GM19025 (cell line): ENCODE results near the gene PTPRF.
"Not testable (repeated sequence)": the region's sequence is repeated elsewhere in the genome, so short reads cannot be mapped to it uniquely, and the experiment has no call there.

Experiments
- ATAC-seq: cut with Tn5 transposase; IDR thresholded peaks from one replicate; pipeline ENCODE4 v1.9.1; 2021; ENCODE audit warnings: mild to moderate bottlenecking, low read depth, moderate library complexity; ENCODE audit not compliant: unreplicated experiment

PTPRF gene

GRCh38 chr1:43536196-43536863 is 5.6 kb downstream of the PTPRF start:
- no peak for ATAC-seq

- ATAC-seq = no peak
These were observed 6.2 kb downstream of the PTPRF start for GRCh38 chr1:43536864-43537358.

GRCh38 chr1:43537423-43538142 is 6.9 kb downstream of the PTPRF start:
- no peak for ATAC-seq

- no peak for ATAC-seq
These were observed 7.4 kb downstream of the PTPRF start for GRCh38 chr1:43538143-43538487.

GRCh38 chr1:43538969-43539368 is 8.3 kb downstream of the PTPRF start:
- ATAC-seq = no peak

- ATAC-seq = no peak
These were observed 9.2 kb downstream of the PTPRF start for GRCh38 chr1:43539726-43540434.

GRCh38 chr1:43540653-43541071 is 10.0 kb downstream of the PTPRF start:
- no peak for ATAC-seq

- no peak for ATAC-seq
These were observed 10.5 kb downstream of the PTPRF start for GRCh38 chr1:43541141-43541540.

GRCh38 chr1:43541721-43542401 is 11.2 kb downstream of the PTPRF start:
- ATAC-seq = no peak

GRCh38 chr1:43542527-43543458 is 12.1 kb downstream of the PTPRF start:
- no peak for ATAC-seq

GRCh38 chr1:43543567-43543966 is 12.9 kb downstream of the PTPRF start:
- no peak for ATAC-seq

GRCh38 chr1:43545339-43545694 is 14.6 kb downstream of the PTPRF start:
- ATAC-seq = no peak

- no peak for ATAC-seq
These were observed 15.2 kb downstream of the PTPRF start for GRCh38 chr1:43545695-43546387.

GRCh38 chr1:43546388-43547100 is 15.9 kb downstream of the PTPRF start:
- no peak for ATAC-seq

- ATAC-seq = no peak
These were observed 16.9 kb downstream of the PTPRF start for GRCh38 chr1:43547538-43548072.

- no peak for ATAC-seq
These were observed 17.9 kb downstream of the PTPRF start for GRCh38 chr1:43548285-43549271.

GRCh38 chr1:43549394-43549793 is 18.7 kb downstream of the PTPRF start:
- not testable (repeated sequence) for ATAC-seq
